Measurements from ENCODE around the gene MAP1B.

MAP1B gene

DNA sequence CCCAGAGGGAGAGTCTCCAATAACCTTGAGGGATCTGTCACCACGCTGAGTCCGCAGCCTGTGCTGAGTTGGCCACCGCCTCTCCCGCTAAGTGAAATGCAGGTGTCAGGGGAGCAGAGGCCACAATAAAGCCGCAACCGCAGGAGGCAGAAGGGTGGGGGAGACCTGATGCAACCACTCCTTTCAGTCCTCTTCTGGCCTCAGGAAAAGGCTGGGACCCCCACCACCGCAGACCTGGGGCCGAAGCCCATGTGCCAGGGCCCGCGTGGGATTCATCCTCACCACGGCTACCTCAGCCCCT, 576 bp downstream of the MAP1B start:
- H3K4me3 ChIP-seq (ENCODE audit: low read length), result peak overlapping the region; percentile 14
- no peaks in the 10 kb centered on the region for H3K4me1 ChIP-seq (ENCODE audit: control insufficient read depth, insufficient read depth, low read length)
- H3K27me3 ChIP-seq (ENCODE audit: control insufficient read depth, insufficient read depth, low read length), result peaks cover 31% of the 10 kb centered on the region
- no peaks in the 10 kb centered on the region for H3K9me3 ChIP-seq (ENCODE audit: control insufficient read depth, low read length)
- H3K9ac ChIP-seq (ENCODE audit: low read length), result peak overlapping the region; percentile 59
- H3K36me3 ChIP-seq (ENCODE audit: control insufficient read depth, insufficient read depth, low read length), result no peaks in the 10 kb centered on the region

DNA sequence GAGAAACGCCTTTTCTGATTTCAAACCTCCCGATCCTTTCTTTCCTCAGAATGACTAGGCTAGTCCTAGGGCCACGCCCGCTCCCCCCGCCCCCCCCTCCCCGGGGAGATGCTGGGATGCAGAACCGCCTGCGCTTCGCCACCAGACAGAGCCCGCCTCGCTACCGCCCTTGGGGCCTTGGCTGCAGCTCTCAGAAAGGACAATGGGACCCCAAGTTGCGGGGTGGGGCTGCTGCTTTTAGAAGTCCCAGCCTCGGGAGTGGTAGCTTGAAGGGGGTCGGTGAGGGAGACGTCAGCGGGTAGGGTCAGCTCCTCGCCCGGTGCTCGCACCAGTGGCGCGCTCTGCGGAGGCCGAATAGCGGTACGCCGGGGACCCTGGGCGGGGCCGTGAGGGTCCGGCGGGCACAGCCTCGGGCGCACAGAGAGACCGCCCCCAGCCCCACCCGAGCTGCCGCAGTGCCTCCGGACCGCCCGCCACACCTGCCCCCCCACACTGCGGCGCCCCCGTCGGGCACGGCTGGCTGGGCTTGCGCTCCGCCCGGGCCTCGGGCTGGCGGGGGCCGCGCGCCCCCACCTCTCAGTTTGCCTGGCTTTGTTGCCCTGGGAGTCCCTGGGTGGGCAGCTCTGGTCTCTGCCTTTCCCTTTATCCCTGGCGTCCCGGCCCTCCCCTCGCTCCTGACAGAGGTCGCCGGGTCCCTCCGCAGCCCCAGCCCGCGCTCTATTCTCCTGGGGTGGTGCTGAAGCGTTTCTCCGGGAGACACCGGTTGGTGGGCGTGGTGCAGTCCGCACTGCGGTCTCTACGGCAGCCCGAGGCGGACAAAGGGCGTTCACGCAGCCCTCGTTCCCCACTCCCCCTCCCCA, 1.2 kb downstream of the MAP1B start:
- Histone ChIP-seq H3K4me3 (ENCODE audit: low read length) (no peak overlapping the region), H3K4me1 (ENCODE audit: control insufficient read depth, insufficient read depth, low read length) (no peaks in the 10 kb centered on the region), H3K9ac (ENCODE audit: low read length) (peak overlapping the region; percentile 59), H3K9me3 (ENCODE audit: control insufficient read depth, low read length) (no peaks in the 10 kb centered on the region), H3K36me3 (ENCODE audit: control insufficient read depth, insufficient read depth, low read length) (no peaks in the 10 kb centered on the region), H3K27me3 (ENCODE audit: control insufficient read depth, insufficient read depth, low read length) (peaks cover 31% of the 10 kb centered on the region)

DNA sequence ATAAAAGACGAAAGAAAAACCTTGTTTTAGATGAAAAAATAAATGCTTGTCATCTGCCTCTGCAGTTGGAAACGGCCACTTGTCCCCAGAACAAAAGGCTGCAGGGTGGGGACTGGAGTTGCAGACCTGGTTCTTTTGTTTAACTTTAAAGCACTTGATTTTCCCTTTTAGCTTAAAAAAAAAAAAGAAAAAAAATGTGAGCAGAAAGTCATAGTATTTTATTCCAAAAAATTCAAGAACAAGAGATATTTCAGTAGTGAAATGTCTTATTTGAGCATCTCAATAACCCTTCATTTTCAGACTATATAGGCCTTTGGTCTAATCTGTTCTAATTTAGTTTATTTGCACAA, 1.8 kb downstream of the MAP1B start:
- Histone ChIP-seq H3K27me3 (ENCODE audit: control insufficient read depth, insufficient read depth, low read length) (peaks cover 31% of the 10 kb centered on the region), H3K4me1 (ENCODE audit: control insufficient read depth, insufficient read depth, low read length) (no peaks in the 10 kb centered on the region), H3K9ac (ENCODE audit: low read length) (no peak overlapping the region), H3K4me3 (ENCODE audit: low read length) (no peak overlapping the region), H3K9me3 (ENCODE audit: control insufficient read depth, low read length) (no peaks in the 10 kb centered on the region), H3K36me3 (ENCODE audit: control insufficient read depth, insufficient read depth, low read length) (no peaks in the 10 kb centered on the region)

DNA sequence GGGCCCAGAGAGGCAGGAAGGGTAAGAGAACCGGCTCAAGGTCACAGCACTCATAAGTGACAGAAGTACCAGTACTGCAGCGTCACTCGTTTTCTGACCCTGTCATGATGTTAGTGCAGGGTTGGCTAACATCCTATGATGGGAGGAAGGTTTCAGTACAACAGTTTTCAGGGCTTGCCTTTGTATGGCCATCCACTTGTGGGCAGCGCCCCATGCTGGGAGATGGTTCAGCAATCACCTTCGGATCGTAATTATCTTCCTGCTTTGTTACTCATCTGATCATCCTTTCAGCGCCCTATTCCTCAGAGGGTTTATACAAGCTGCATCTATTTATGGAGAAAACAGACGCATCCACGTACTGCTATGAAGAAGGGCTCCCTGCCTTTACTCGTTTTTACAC, 2.4 kb downstream of the MAP1B start:
- no peaks in the 10 kb centered on the region for H3K9me3 ChIP-seq (ENCODE audit: control insufficient read depth, low read length)
- no peaks in the 10 kb centered on the region for H3K4me1 ChIP-seq (ENCODE audit: control insufficient read depth, insufficient read depth, low read length)
- peak overlapping the region; percentile 18 for H3K9ac ChIP-seq (ENCODE audit: low read length)
- no peak overlapping the region for H3K4me3 ChIP-seq (ENCODE audit: low read length)
- H3K27me3 ChIP-seq (ENCODE audit: control insufficient read depth, insufficient read depth, low read length), result peaks cover 31% of the 10 kb centered on the region
- no peaks in the 10 kb centered on the region for H3K36me3 ChIP-seq (ENCODE audit: control insufficient read depth, insufficient read depth, low read length)

DNA sequence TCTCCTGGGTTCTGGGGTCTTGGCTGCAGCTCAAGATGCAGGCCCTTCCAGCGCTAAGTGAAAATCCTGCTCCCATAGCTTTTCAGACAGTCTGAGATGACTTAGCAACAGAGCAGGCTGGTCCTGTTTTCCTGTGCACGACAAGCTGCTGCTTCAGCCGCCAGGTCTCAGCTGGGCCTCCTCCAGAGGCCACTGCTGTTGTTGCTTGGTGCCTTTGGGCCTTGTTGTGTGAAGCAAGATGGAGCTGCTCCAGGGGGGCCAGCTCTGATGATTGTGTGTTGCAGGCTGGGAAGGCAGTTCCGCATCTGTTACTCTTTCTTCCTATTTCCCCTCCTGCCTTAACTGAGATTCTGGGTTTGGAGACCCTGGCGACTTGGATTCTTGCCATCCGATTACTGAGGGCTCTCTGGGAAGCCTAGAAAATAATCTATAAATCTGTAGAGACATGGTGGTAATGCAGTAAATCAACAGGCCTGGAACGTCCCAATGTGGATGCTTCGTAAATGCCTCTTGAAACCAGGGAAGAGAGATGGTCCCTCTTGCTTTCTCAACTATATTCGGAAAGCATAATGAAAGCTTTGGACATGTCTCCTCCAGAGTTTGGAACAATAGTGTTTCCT, 3.2 kb downstream of the MAP1B start:
- no peak overlapping the region for H3K4me3 ChIP-seq (ENCODE audit: low read length)
- no peaks in the 10 kb centered on the region for H3K9me3 ChIP-seq (ENCODE audit: control insufficient read depth, low read length)
- H3K4me1 ChIP-seq (ENCODE audit: control insufficient read depth, insufficient read depth, low read length), result no peaks in the 10 kb centered on the region
- H3K9ac ChIP-seq (ENCODE audit: low read length), result no peak overlapping the region
- peaks cover 31% of the 10 kb centered on the region for H3K27me3 ChIP-seq (ENCODE audit: control insufficient read depth, insufficient read depth, low read length)
- H3K36me3 ChIP-seq (ENCODE audit: control insufficient read depth, insufficient read depth, low read length), result no peaks in the 10 kb centered on the region

DNA sequence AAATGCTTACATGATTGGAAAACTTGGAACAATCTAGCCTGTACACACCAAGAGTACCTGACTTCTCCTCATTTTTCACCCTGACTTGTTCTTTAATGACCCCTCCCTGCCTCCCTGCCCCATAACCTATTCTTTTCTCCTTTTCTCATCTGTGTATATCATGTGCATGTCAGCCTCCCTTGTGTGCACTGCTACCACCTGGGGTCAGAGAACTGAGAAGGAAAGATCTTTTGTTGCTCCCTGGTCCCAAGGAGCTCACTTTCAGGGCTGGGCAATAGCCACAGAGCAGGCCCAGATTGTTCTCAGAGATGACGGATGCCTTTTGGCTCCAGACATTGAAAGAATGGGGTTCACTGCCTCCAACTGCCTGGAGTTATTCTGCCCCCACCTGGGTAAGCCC, 5.1 kb downstream of the MAP1B start:
- no peaks in the 10 kb centered on the region for H3K36me3 ChIP-seq (ENCODE audit: control insufficient read depth, insufficient read depth, low read length)
- peaks cover 20% of the 10 kb centered on the region for H3K27me3 ChIP-seq (ENCODE audit: control insufficient read depth, insufficient read depth, low read length)
- no peak overlapping the region for H3K9ac ChIP-seq (ENCODE audit: low read length)
- H3K9me3 ChIP-seq (ENCODE audit: control insufficient read depth, low read length), result no peaks in the 10 kb centered on the region
- H3K4me1 ChIP-seq (ENCODE audit: control insufficient read depth, insufficient read depth, low read length), result no peaks in the 10 kb centered on the region
- no peak overlapping the region for H3K4me3 ChIP-seq (ENCODE audit: low read length)

DNA sequence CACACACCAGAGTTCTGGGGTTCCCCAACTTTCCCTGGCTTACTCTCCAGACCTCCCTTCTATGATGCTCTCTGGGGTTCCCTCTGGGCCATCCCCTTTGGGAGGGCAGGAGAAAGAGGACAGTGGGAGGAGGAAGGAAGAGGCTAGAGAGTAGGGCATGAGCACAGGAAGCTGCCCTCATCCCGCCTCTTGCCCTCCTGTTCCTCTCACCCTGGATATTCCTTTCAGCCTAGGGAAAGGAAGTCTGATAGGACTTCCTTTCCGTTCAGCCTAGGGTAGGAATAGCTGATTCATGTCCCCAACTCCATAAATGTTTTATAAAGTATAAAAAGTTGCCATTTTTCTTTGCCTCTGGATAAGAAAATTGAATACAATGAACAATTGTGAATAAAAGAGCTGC, 7.4 kb downstream of the MAP1B start:
- no peaks in the 10 kb centered on the region for H3K9me3 ChIP-seq (ENCODE audit: control insufficient read depth, low read length)
- no peaks in the 10 kb centered on the region for H3K36me3 ChIP-seq (ENCODE audit: control insufficient read depth, insufficient read depth, low read length)
- no peak overlapping the region for H3K9ac ChIP-seq (ENCODE audit: low read length)
- H3K4me1 ChIP-seq (ENCODE audit: control insufficient read depth, insufficient read depth, low read length), result no peaks in the 10 kb centered on the region
- H3K4me3 ChIP-seq (ENCODE audit: low read length), result no peak overlapping the region
- H3K27me3 ChIP-seq (ENCODE audit: control insufficient read depth, insufficient read depth, low read length), result peaks cover 2% of the 10 kb centered on the region

DNA sequence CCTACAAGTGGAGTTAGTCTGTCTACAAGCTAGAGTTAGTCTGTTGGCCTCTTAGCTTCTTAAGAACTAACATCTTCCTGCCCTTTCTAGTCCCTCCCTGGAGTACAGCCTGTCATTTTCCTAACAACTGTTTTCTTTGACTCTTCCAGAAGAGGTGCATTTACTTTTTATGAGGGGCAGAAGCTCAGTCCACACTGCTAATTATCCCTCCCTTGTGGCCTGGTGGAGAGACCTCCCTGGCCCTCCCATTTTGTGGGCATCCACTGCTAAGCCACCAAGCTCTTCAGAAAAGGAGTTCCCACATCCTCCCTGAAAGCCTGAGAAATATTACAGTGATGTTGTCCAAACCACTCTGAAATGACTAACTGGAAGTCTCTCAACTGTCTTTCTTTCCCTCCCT, 8.0 kb downstream of the MAP1B start:
- Histone ChIP-seq H3K4me3 (ENCODE audit: low read length) (no peak overlapping the region), H3K4me1 (ENCODE audit: control insufficient read depth, insufficient read depth, low read length) (no peaks in the 10 kb centered on the region), H3K9ac (ENCODE audit: low read length) (no peak overlapping the region), H3K27me3 (ENCODE audit: control insufficient read depth, insufficient read depth, low read length) (no peaks in the 10 kb centered on the region), H3K36me3 (ENCODE audit: control insufficient read depth, insufficient read depth, low read length) (no peaks in the 10 kb centered on the region), H3K9me3 (ENCODE audit: control insufficient read depth, low read length) (no peaks in the 10 kb centered on the region)

- H3K4me1 ChIP-seq (ENCODE audit: control insufficient read depth, insufficient read depth, low read length), result no peaks in the 10 kb centered on the region
- H3K36me3 ChIP-seq (ENCODE audit: control insufficient read depth, insufficient read depth, low read length), result no peaks in the 10 kb centered on the region
- H3K4me3 ChIP-seq (ENCODE audit: low read length), result no peak overlapping the region
- H3K27me3 ChIP-seq (ENCODE audit: control insufficient read depth, insufficient read depth, low read length), result peaks cover 9% of the 10 kb centered on the region
- H3K9me3 ChIP-seq (ENCODE audit: control insufficient read depth, low read length), result no peaks in the 10 kb centered on the region
- no peak overlapping the region for H3K9ac ChIP-seq (ENCODE audit: low read length)
Measured at GRCh38 chr5:72117307-72117706, 10.0 kb downstream of the MAP1B start.

DNA sequence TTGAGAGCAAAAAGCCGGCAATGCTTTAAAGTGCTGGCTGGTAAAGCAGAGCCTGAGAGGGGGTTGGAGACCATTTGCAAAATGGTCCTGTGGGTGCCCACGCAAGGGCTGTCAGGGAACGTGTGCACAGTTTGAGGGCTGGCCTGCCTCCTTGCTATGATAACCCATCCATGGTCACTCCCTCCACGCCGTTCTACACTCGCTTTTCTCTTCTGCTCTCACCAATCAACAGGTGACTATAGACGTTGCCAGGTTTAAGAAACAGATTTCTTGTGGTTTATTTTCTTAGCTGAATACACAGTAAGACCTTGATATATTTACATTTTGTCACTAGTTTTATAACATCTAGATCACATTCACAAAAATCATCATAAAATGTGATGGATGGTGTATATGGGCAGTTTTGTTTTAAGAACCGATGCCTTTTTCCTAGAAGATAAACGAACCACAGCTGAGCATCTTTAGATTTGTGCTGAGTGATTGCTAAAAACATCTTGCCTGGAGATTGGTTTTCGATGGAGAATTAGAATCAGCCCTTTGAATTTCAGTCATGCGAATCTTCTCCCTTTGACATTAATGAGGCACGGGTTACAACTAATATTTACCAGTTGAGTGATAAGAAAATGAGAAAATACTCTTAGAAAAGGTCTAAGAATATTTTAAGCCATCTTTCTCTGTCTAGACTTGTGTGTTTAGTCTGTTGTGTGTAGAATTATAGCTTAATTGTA, 13.9 kb downstream of the MAP1B start:
- H3K4me3 ChIP-seq (ENCODE audit: low read length), result no peak overlapping the region
- no peaks in the 10 kb centered on the region for H3K9me3 ChIP-seq (ENCODE audit: control insufficient read depth, low read length)
- no peaks in the 10 kb centered on the region for H3K36me3 ChIP-seq (ENCODE audit: control insufficient read depth, insufficient read depth, low read length)
- no peak overlapping the region for H3K9ac ChIP-seq (ENCODE audit: low read length)
- H3K27me3 ChIP-seq (ENCODE audit: control insufficient read depth, insufficient read depth, low read length), result peaks cover 13% of the 10 kb centered on the region
- no peaks in the 10 kb centered on the region for H3K4me1 ChIP-seq (ENCODE audit: control insufficient read depth, insufficient read depth, low read length)

DNA sequence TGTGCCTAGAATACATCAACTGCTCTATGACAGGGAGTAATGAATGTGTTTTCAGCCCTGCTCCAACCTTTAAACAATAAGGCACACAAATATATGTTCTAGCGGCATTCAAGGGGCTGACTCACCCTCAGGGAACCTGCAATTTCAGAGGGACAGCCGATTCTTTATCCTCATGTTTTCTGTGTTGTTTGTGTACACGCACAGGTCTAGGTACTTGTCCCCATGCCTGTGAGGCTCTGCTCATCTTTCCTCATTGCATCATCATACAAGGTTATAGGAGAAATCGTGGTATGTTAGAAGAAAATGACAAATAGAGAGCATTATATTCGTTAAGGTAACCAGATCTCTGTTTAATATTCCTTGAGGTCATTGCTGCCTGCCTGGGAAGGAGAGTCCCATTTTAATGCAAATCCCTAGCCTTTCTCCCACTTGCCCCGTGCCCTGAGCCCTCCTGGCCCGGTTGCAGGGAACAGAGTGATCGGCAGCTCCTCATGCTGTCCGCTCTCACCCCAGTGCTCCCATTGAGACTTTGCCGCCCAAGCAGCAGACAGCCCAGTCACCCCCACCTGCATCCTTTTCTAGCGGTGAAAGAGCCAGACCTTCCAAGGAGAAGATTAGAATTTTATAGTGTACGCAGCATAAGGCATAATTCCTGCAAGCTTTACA, 14.6 kb downstream of the MAP1B start:
- Histone ChIP-seq H3K27me3 (ENCODE audit: control insufficient read depth, insufficient read depth, low read length) (peaks cover 13% of the 10 kb centered on the region), H3K4me1 (ENCODE audit: control insufficient read depth, insufficient read depth, low read length) (no peaks in the 10 kb centered on the region), H3K36me3 (ENCODE audit: control insufficient read depth, insufficient read depth, low read length) (no peaks in the 10 kb centered on the region), H3K9ac (ENCODE audit: low read length) (no peak overlapping the region), H3K9me3 (ENCODE audit: control insufficient read depth, low read length) (no peaks in the 10 kb centered on the region), H3K4me3 (ENCODE audit: low read length) (no peak overlapping the region)

DNA sequence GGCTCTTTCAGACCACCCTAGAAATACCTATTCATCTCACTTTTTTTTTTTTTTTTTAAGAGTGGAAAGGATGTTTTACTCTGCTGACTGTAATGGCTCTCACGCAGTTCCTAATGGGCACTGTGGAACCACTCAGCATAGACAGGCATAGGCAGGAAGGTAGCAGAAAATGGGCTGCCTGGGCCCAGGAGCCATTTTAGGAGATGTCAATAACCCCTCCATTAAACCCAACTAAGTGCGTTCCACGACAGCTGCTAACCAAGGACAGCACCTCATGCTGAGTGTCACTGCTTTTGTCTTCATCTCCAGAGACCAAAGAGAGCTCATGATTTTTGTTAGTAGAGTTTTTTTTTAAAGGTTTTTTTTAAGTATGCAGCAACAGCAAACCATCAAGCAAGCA, 15.3 kb downstream of the MAP1B start:
- Histone ChIP-seq H3K4me3 (ENCODE audit: low read length) (no peak overlapping the region), H3K9ac (ENCODE audit: low read length) (no peak overlapping the region), H3K9me3 (ENCODE audit: control insufficient read depth, low read length) (no peaks in the 10 kb centered on the region), H3K27me3 (ENCODE audit: control insufficient read depth, insufficient read depth, low read length) (peaks cover 13% of the 10 kb centered on the region), H3K36me3 (ENCODE audit: control insufficient read depth, insufficient read depth, low read length) (no peaks in the 10 kb centered on the region), H3K4me1 (ENCODE audit: control insufficient read depth, insufficient read depth, low read length) (no peaks in the 10 kb centered on the region)
